B cell (primary cell): Measurements from ENCODE around the gene TRPV5.

Experiments
- CTCF ChIP-seq: fragments of 200-600 bp; IDR thresholded peaks from one replicate; pipeline ENCODE4 v1.8.0; 2022; ENCODE audit warnings: antibody characterized with exemption, mild to moderate bottlenecking
- EZH2 ChIP-seq: IDR thresholded peaks from 2 replicates; pipeline ENCODE4 v1.6.1; 2012; ENCODE audit warnings: borderline replicate concordance, low read depth, mild to moderate bottlenecking, moderate library complexity, low read length; ENCODE audit not compliant: insufficient read depth, poor library complexity, severe bottlenecking

GRCh38 chr7:142940966-142941535 lies 7.5 kb upstream of the TRPV5 start:
- TF ChIP-seq CTCF (no peak), EZH2 (no peak)
